ENCODE results near the gene GRK1. TPM values are rescaled to one million over a fixed set of nuclear protein-coding genes. Genes with fewer than 3 reads are reported as not detected.

The GRK1 gene
- total RNA-seq, 1 donor from 2014 or later: not detected

DNA sequence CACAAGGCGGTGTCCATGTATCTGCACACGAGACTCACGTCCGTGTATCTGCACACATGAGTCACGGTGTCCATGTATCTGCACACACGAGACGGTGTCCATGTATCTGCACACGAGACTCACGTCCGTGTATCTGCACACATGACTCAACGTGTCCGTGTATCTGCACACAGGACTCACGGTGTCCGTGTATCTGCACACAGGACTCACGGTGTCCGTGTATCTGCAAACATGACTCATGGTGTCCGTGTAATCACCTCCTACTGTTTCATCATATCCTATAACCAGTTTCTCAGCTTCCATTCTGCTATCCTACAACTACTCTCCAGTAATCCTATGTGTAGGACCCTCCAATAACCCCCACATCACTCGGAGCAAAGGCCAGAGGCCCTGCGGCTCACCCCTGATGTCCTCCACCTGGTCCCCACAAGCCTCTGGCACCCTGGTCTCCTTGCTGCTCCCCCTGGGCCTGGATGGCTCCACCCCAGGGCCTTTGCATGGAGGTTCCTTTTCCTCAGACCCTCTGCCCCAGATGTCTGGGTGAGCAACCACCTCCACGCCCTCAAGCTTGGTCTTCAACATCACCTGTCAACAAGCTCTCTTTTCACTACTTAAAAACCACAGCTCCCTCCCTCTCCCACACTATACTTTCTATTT is 89.5 kb downstream of the GRK1 start:
- peaks cover 59% of the 10 kb centered on the region for H3K27me3 Mint-ChIP-seq (ENCODE audit: low read depth, unreplicated experiment)
- H3K27ac Mint-ChIP-seq (ENCODE audit: unreplicated experiment): peak overlapping the region; percentile 7
- H3K4me3 Mint-ChIP-seq (ENCODE audit: unreplicated experiment): no peak overlapping the region
- Histone ChIP-seq H3K27ac (ENCODE audit: low read depth, low read length) (no peak overlapping the region), H3K4me3 (ENCODE audit: insufficient read depth, low read depth, low read length) (no peak overlapping the region), H3K36me3 (ENCODE audit: insufficient read depth, low read length) (no peaks in the 10 kb centered on the region), H3K27me3 (ENCODE audit: insufficient read depth, low read length) (peaks cover 31% of the 10 kb centered on the region), H3K4me1 (ENCODE audit: insufficient read depth, low read length) (peaks cover 9% of the 10 kb centered on the region), H3K9ac (ENCODE audit: low read length) (no peak overlapping the region), H2AFZ (ENCODE audit: low read depth, low read length) (no peak overlapping the region), H3K4me2 (ENCODE audit: low read length) (no peak overlapping the region), H3K79me2 (ENCODE audit: insufficient read depth, low read length) (no peaks in the 10 kb centered on the region), H4K20me1 (ENCODE audit: insufficient read depth, low read length) (no peaks in the 10 kb centered on the region), H3K9me3 (ENCODE audit: insufficient read depth, low read depth, low read length) (no peaks in the 10 kb centered on the region)
- no peak for FAIRE-seq
- no peaks in the 10 kb centered on the region for H3K36me3 Mint-ChIP-seq (ENCODE audit: low read depth, unreplicated experiment)
- no peak for DNase-seq (ENCODE audit: low read depth)
- no peaks in the 10 kb centered on the region for H3K9me3 Mint-ChIP-seq (ENCODE audit: unreplicated experiment)
- H3K4me1 Mint-ChIP-seq (ENCODE audit: low read depth, unreplicated experiment): peaks cover 2% of the 10 kb centered on the region
- TF ChIP-seq EZH2 (IDR thresholded peaks at IDR 0.05; ENCODE audit: insufficient read depth, low read length): no peak
- TF ChIP-seq, protein P1, sequence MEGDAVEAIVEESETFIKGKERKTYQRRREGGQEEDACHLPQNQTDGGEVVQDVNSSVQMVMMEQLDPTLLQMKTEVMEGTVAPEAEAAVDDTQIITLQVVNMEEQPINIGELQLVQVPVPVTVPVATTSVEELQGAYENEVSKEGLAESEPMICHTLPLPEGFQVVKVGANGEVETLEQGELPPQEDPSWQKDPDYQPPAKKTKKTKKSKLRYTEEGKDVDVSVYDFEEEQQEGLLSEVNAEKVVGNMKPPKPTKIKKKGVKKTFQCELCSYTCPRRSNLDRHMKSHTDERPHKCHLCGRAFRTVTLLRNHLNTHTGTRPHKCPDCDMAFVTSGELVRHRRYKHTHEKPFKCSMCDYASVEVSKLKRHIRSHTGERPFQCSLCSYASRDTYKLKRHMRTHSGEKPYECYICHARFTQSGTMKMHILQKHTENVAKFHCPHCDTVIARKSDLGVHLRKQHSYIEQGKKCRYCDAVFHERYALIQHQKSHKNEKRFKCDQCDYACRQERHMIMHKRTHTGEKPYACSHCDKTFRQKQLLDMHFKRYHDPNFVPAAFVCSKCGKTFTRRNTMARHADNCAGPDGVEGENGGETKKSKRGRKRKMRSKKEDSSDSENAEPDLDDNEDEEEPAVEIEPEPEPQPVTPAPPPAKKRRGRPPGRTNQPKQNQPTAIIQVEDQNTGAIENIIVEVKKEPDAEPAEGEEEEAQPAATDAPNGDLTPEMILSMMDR (IDR thresholded peaks at IDR 0.05; ENCODE audit: insufficient read depth, low read depth, low read length): no peak

DNA sequence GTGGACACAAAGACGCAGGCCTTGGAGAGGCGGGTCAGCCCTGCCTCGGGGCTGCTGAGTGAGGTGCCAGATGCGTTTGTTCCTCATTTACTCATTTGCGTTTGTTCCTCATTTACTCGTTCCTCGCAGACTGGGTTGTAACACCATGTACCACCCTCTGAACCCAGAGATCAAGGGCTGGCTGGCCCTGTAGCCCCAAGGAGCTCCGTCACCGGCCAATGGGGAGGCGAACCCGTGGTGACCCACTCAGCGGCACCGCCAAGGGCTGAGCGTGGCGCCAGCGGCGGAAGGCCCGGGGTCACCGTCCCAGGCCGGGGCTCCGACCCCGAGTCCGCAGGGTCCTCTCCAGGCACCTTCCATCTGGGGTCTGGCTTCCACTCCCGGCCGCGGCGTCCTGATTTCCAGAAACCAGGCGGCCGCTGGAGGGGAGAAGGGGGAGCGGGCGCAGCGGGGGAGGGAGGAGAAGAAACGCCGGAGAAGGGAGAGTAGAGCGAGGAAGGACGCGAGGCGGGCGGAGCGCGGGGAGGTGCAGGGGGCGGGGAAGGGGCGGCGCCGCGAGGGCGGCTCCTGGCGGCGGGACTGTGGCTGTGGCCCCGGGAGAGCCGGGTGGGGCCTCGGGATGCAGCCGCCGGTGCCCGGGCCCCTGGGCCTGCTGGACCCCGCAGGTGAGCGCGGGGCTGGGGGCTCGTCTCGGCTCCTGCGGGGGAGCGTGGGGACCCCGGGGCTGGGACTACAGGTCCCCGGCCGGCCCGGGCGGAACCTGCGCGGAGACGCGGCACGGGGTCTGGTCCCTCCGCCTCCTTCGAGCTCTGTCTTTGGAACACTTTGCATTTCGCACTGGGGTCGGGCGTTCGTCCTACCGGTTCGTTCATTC is 91.9 kb downstream of the GRK1 start, which contains the start of gene TMEM255B:
Gene TMEM255B, plus strand, starts transcription at position 576 of the 874 bp plus-strand sequence. Its CDS starts 44 bp downstream, at position 620.
- peak; percentile 30 for DNase-seq (ENCODE audit: low read depth)
- H3K4me1 ChIP-seq (ENCODE audit: insufficient read depth, low read length): peaks cover 9% of the 10 kb centered on the region
- H3K79me2 ChIP-seq (ENCODE audit: insufficient read depth, low read length): no peaks in the 10 kb centered on the region
- TF ChIP-seq, protein P1 (IDR thresholded peaks at IDR 0.05; ENCODE audit: insufficient read depth, low read depth, low read length): no peak
- no peak for TF ChIP-seq EZH2 (IDR thresholded peaks at IDR 0.05; ENCODE audit: insufficient read depth, low read length)
- H3K4me3 ChIP-seq (ENCODE audit: insufficient read depth, low read depth, low read length): peak within 1 kb of the TSS; percentile 65
- Mint-ChIP-seq H3K36me3 (ENCODE audit: low read depth, unreplicated experiment) (peaks cover 2% of the 10 kb centered on the region), H3K4me3 (ENCODE audit: unreplicated experiment) (peak within 1 kb of the TSS; percentile 88), H3K4me1 (ENCODE audit: low read depth, unreplicated experiment) (peaks cover 9% of the 10 kb centered on the region), H3K27ac (ENCODE audit: unreplicated experiment) (peak within 1 kb of the TSS; percentile 82), H3K9me3 (ENCODE audit: unreplicated experiment) (no peaks in the 10 kb centered on the region), H3K27me3 (ENCODE audit: low read depth, unreplicated experiment) (peaks cover 57% of the 10 kb centered on the region)
- H3K27me3 ChIP-seq (ENCODE audit: insufficient read depth, low read length): peaks cover 48% of the 10 kb centered on the region
- H3K36me3 ChIP-seq (ENCODE audit: insufficient read depth, low read length): no peaks in the 10 kb centered on the region
- no peaks in the 10 kb centered on the region for H3K9me3 ChIP-seq (ENCODE audit: insufficient read depth, low read depth, low read length)
- no peak for FAIRE-seq
- peak within 1 kb of the TSS; percentile 96 for H3K4me2 ChIP-seq (ENCODE audit: low read length)
- peak within 1 kb of the TSS; percentile 88 for H2AFZ ChIP-seq (ENCODE audit: low read depth, low read length)
- no peak within 1 kb of the TSS for H3K27ac ChIP-seq (ENCODE audit: low read depth, low read length)
- no peaks in the 10 kb centered on the region for H4K20me1 ChIP-seq (ENCODE audit: insufficient read depth, low read length)
- peak within 1 kb of the TSS; percentile 64 for H3K9ac ChIP-seq (ENCODE audit: low read length)
